SK-N-MC (cell line): ENCODE results near the gene GPR15.

Experiments
- DNase-seq: peaks from one replicate; pipeline ENCODE4 v3.0.0-alpha.2; 2011; ENCODE audit warnings: low read depth, low spot score
- H3K27ac ChIP-seq: fragments of 200-600 bp; sonication (generic); 2 replicates; pipeline ENCODE4 v1.5.1; 2016; ENCODE audit warnings: mixed run types
- H3K36me3 ChIP-seq: fragments of 200-600 bp; sonication (generic); 2 replicates; pipeline ENCODE4 v1.6.1; 2017; ENCODE audit warnings: antibody characterized with exemption, low read length, mixed read lengths; ENCODE audit not compliant: insufficient read depth
- H3K4me3 ChIP-seq: fragments of 200-600 bp; sonication (generic); 2 replicates; pipeline ENCODE4 v1.5.1; 2016
- H3K9ac ChIP-seq: fragments of 200-600 bp; sonication (generic); 2 replicates; pipeline ENCODE4 v1.8.0; 2017; ENCODE audit warnings: mixed run types, mixed read lengths; ENCODE audit not compliant: insufficient read length
- H3K9me3 ChIP-seq: fragments of 200-600 bp; sonication (generic); 2 replicates; pipeline ENCODE4 v1.6.1; 2017; ENCODE audit warnings: low read depth, mild to moderate bottlenecking, antibody characterized with exemption, low read length, moderate library complexity, mixed read lengths
- EZH2 ChIP-seq: fragments of 200-600 bp; sonication (generic); IDR thresholded peaks from one replicate; pipeline ENCODE4 v1.6.1; 2017; ENCODE audit warnings: antibody characterized with exemption
- FOXP2 ChIP-seq: optimal IDR thresholded peaks from 2 replicates; pipeline ENCODE3; 2011; ENCODE audit warnings: mild to moderate bottlenecking, moderate library complexity; ENCODE audit not compliant: insufficient read depth; ENCODE audit errors: extremely low read length, control extremely low read depth
- POLR2AphosphoS5 ChIP-seq: IDR thresholded peaks from 2 replicates; pipeline ENCODE4 v1.6.1; 2012; ENCODE audit warnings: mild to moderate bottlenecking, low read depth, low read length, borderline replicate concordance

Gene GPR15

DNA sequence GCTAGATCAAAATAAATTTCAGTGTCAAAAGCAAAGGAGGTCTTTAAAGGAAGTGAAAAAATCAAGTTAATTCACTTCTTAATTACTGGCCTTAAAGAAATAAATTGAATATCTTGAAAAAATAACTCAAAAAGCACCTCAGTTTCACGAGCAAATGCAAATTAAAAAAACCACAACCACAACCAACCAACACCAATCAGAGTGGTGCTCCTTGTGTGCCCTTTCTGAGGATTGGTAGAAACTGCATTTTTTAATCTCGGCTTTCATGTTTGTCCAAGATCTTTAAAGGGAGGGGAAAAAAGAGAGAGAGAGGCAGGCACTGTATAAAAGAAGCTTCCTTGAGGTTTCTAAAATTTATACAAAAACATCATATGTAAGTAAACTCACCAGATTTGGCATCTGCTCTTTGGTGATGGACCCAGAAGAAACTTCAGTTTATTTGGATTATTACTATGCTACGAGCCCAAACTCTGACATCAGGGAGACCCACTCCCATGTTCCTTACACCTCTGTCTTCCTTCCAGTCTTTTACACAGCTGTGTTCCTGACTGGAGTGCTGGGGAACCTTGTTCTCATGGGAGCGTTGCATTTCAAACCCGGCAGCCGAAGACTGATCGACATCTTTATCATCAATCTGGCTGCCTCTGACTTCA, at the start of gene GPR15:
TSS of gene GPR15 (plus strand) at position 357 of the 653 bp plus-strand sequence. CDS start at position 413, 56 bp downstream.
- Histone ChIP-seq H3K9me3 (no peaks in the 10 kb centered on the region), H3K36me3 (no peaks in the 10 kb centered on the region), H3K9ac (no peak within 1 kb of the TSS), H3K4me3 (no peak within 1 kb of the TSS), H3K27ac (no peak within 1 kb of the TSS)
- no peak for DNase-seq
- TF ChIP-seq FOXP2 (no peak), POLR2AphosphoS5 (no peak), EZH2 (no peak)

GRCh38 chr3:98482717-98483482, 48.9 kb upstream of the GPR15 start:
- no peaks in the 10 kb centered on the region for H3K36me3 ChIP-seq
- TF ChIP-seq FOXP2 (no peak), POLR2AphosphoS5 (no peak), EZH2 (no peak)
- no peak overlapping the region for H3K9ac ChIP-seq
- no peaks in the 10 kb centered on the region for H3K9me3 ChIP-seq
- no peak for DNase-seq
- no peak overlapping the region for H3K4me3 ChIP-seq
- no peak overlapping the region for H3K27ac ChIP-seq

DNA sequence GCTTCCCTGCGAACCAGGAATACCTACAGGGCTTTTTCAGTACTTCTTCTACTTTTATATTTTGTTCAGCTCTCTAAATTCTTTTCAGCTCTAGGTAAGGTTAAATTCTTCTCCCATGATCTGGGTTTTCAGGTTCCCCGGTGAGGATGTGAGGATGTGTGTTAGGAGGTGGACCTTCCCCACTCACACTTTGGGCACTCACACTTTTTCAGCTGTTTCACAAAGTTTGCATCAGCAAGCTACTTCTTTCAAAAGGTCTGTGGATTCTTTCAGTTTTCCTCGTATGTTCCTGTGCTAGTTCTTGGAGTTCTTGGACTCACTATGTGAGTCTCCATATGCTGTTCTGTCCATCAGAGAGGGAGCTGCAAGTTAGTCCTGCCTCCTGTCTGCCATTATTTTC, 48.2 kb upstream of the GPR15 start:
- no peak overlapping the region for H3K4me3 ChIP-seq
- H3K9ac ChIP-seq = no peak overlapping the region
- H3K9me3 ChIP-seq = no peaks in the 10 kb centered on the region
- TF ChIP-seq FOXP2 (no peak), EZH2 (no peak), POLR2AphosphoS5 (no peak)
- DNase-seq = no peak
- no peak overlapping the region for H3K27ac ChIP-seq
- H3K36me3 ChIP-seq = no peaks in the 10 kb centered on the region

DNA sequence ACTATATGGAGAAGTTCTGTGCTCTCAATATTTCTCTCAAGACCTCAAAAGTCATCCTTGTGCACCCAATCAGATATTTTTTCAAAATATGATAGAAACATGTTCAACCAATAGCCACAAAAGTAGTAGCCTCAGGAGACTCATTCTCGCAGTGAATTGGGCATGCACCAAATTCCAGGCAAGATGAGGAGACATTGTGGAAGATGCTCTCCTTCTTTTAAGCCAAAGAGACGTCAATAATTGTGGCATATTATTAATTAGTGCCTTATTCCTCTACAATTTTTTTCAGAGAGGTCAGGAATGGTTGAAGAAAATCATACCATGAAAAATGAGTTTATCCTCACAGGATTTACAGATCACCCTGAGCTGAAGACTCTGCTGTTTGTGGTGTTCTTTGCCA, 34.4 kb upstream of the GPR15 start, which contains the start of gene OR5K2:
TSS of gene OR5K2 (plus strand) at position 301 of the 400 bp plus-strand sequence. CDS start at position 301, 0 bp downstream.
- Histone ChIP-seq H3K9ac (no peak within 1 kb of the TSS), H3K4me3 (no peak within 1 kb of the TSS), H3K36me3 (no peaks in the 10 kb centered on the region), H3K27ac (no peak within 1 kb of the TSS), H3K9me3 (no peaks in the 10 kb centered on the region)
- TF ChIP-seq FOXP2 (no peak), POLR2AphosphoS5 (no peak), EZH2 (no peak)
- DNase-seq = no peak

DNA sequence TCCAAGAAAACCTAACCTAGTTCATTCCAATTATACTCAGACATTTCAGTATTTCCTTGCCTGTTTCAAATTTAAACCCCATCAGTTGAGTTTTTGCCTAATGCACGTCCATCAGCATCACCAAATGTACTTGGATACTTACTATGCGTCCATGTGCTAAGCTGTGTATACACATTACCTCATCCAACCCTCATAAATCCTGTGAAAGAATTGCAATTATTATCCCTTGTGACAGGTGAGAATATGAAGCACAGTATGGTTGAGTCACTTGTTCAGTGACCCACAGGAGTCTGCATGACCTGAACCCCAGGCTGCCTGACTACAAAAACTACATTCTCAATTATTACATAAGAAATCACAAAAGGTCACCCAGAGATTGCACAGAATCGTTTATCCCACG, 31.8 kb upstream of the GPR15 start:
- TF ChIP-seq FOXP2 (no peak), EZH2 (no peak), POLR2AphosphoS5 (no peak)
- Histone ChIP-seq H3K9me3 (no peaks in the 10 kb centered on the region), H3K4me3 (no peak overlapping the region), H3K36me3 (no peaks in the 10 kb centered on the region), H3K27ac (no peak overlapping the region), H3K9ac (no peak overlapping the region)
- DNase-seq = no peak

- Histone ChIP-seq H3K9me3 (no peaks in the 10 kb centered on the region), H3K4me3 (no peak overlapping the region), H3K27ac (no peak overlapping the region), H3K36me3 (no peaks in the 10 kb centered on the region), H3K9ac (no peak overlapping the region)
- DNase-seq = no peak
- no peak for TF ChIP-seq FOXP2
- TF ChIP-seq EZH2 = no peak
- no peak for TF ChIP-seq POLR2AphosphoS5
Observed at GRCh38 chr3:98501270-98501669, 30.5 kb upstream of the GPR15 start.

DNA sequence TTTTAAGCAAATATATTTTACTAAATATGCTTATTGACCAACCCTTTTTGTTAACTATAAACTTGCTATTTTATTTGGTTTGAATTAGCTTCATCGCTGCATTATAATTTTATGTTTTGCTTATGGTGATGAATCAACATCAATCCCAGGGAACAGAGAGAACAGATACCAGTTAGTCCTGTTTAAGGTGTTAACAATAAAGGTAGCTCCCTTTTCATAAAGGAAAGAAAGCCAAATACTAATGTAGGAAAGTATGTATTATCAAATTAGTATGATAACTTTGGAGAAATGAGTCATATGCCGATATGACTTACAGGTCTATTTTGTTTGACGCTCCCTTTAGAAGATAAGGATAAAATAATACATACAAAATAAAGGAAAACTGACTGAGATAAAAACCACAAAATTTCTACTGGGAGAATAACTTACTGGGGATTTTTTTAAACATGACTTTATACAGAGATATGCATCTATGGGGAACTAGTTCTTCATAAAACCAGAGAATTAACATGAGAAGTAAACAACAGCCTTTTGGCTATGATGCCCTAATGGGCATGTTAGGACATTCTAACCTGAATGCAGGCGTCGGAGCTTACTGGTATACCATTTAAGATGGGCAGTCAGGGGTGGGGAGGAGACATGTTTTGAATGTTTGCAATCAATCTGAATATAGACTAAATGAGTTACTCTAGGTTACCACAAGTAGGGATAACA, 29.8 kb upstream of the GPR15 start:
- TF ChIP-seq EZH2 (no peak), FOXP2 (no peak), POLR2AphosphoS5 (no peak)
- Histone ChIP-seq H3K9ac (no peak overlapping the region), H3K27ac (no peak overlapping the region), H3K9me3 (no peaks in the 10 kb centered on the region), H3K36me3 (no peaks in the 10 kb centered on the region), H3K4me3 (no peak overlapping the region)
- no peak for DNase-seq

- no peaks in the 10 kb centered on the region for H3K36me3 ChIP-seq
- no peak overlapping the region for H3K4me3 ChIP-seq
- H3K9ac ChIP-seq = no peak overlapping the region
- no peaks in the 10 kb centered on the region for H3K9me3 ChIP-seq
- TF ChIP-seq EZH2 (no peak), POLR2AphosphoS5 (no peak), FOXP2 (no peak)
- DNase-seq = no peak
- no peak overlapping the region for H3K27ac ChIP-seq
Observed at GRCh38 chr3:98504539-98504938, 27.2 kb upstream of the GPR15 start.
